ENCODE measurements around the gene CUL4A.
A peak's percentile ranks its signal among the peaks of the same experiment; 100 is the strongest.
"Not testable (repeated sequence)": the region's sequence is repeated elsewhere in the genome, so short reads cannot be mapped to it uniquely, and the experiment has no call there.

Gene CUL4A

DNA sequence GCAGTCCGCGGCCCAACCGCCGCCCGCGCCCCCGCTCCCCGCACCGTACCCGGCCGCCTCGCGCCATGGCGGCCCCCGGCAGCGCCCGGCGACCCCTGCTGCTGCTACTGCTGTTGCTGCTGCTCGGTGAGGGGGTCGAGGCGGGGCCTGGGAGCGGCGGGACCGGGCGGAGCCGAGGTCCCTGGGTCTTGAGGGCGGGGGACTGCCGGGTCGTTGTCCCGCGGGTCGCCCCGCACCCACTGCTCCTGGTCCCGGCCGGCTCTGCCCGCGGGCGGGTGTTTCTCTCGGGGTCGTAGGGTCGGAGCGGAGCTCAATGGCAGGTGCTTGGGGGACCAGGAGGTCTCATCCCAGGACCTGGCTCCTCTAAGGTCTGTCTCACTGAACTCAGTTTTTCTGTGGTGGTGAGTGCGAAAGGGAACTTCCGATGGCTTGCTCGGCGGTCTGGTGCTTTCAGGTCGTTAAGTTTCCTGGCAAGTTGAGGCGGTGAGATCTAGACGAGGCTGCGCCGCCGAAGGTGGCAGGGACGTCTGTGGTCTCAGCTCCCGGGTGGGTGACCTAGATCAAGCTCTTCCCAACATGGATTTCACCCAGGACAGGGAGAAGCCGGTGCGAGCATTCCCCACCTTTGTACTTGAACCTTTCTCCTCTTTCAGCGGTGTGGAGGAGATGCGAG, 88.1 kb downstream of the CUL4A start:
- Mint-ChIP-seq H3K9me3 (no peaks in the 10 kb centered on the region), H3K27ac (peak overlapping the region; percentile 100)

DNA sequence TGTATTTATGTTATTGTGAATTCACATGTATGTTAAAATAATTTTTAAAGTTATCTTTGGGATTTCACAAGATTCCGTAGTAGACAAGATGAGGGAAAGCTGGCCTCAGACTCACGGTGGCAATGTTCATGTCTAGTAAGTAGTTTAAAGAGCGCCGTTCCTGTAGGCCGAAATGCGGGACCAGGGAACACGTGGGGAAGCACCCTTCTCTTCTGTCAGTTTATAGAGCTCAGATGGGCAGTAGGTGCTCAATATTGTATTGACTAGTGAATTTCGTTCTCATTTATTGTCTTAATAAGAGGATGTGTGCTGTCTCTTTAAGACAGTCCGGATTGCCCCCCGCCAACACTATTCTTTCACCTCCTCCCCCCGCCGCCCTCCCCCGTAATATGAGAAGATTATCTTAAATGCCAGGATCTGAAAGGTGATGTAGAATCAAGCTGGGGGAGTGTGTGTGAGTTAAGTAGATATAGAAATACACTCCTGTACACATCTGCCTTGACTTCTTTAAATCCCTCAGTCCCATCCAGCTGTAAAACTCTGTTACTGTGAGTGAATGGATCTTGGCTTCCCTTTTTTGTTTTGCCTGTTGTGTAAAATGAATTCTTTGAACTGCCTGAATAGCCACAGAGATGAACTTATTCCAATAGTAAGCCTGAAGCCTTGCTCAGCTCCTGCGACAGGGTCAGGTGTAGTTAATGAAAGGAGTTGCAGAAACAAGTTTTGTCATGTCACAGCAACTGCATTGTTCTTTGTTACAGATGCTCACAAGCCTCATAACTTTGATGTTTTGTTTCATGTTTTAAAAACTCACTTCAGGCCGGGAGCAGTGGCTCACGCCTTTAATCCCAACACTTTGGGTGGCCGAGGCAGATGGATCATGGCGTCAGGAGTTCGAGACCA, 88.9 kb downstream of the CUL4A start:
- DNase-seq (ENCODE audit: low spot score in 2 of 2) = peak in 1 of 2 donors; percentile 50
- Mint-ChIP-seq H3K36me3 (peaks cover 52% of the 10 kb centered on the region), H3K9me3 (no peaks in the 10 kb centered on the region), H3K4me1 (peaks cover 31% of the 10 kb centered on the region), H3K4me3 (peak overlapping the region; percentile 88), H3K27ac (peak overlapping the region; percentile 100)
- ATAC-seq = no peak

More for the DNA sequence above, 88.1 kb downstream of the CUL4A start:
- ATAC-seq (peak; percentile 83), DNase-seq (ENCODE audit: low spot score in 2 of 2) (peak; percentile 50 to 79)
- Mint-ChIP-seq H3K4me3 (peak overlapping the region; percentile 88), H3K36me3 (peaks cover 52% of the 10 kb centered on the region), H3K4me1 (peaks cover 26% of the 10 kb centered on the region)

DNA sequence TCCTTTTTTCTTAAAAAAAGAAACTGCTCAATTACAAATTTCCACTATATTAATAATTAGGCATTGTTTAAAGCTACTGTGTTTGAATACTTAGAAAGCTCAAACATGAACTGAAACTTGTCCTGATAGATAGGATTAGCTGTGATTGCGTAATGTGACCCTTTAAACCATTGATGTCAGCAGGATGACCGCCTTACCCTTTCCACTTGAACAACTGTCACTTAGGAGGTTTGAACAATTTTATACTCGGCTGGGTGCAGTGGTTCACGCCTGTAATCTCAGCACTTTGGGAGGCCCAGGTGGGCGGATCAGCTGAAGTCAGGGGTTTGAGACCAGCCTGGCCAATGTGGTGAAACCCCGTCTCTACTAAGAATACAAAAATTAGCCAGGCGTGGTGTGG, 90.5 kb downstream of the CUL4A start:
- Mint-ChIP-seq H3K27ac (no peak overlapping the region), H3K36me3 (peaks cover 52% of the 10 kb centered on the region), H3K4me3 (no peak overlapping the region), H3K4me1 (peaks cover 40% of the 10 kb centered on the region), H3K9me3 (no peaks in the 10 kb centered on the region)
- ATAC-seq (no peak), DNase-seq (ENCODE audit: low spot score in 2 of 2) (no peak)

DNA sequence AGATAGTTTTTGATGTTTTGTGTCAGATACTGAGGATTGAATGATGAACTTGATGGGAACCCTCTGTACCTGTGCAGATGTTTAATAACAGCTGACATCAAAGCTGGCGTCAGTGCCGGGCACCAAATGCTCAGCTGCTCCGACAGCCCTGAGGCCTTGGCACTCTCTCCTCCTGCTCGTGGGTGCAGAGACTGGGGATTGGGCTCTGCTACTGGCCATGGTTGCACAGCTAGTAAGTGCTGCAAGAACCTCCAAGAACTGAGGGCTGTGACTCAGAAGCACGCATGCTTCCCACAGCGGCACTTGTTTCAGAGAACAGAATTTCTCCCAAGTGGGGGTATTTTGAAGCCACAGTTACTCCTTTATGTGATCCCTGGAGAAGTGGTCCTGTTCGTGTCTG, 93.6 kb downstream of the CUL4A start:
- H3K4me3 Mint-ChIP-seq = no peak overlapping the region
- no peak overlapping the region for H3K27ac Mint-ChIP-seq
- ATAC-seq (no peak), DNase-seq (ENCODE audit: low spot score in 2 of 2) (no peak)
- H3K9me3 Mint-ChIP-seq = no peaks in the 10 kb centered on the region
- H3K4me1 Mint-ChIP-seq = peaks cover 34% of the 10 kb centered on the region
- H3K36me3 Mint-ChIP-seq = peaks cover 50% of the 10 kb centered on the region

DNA sequence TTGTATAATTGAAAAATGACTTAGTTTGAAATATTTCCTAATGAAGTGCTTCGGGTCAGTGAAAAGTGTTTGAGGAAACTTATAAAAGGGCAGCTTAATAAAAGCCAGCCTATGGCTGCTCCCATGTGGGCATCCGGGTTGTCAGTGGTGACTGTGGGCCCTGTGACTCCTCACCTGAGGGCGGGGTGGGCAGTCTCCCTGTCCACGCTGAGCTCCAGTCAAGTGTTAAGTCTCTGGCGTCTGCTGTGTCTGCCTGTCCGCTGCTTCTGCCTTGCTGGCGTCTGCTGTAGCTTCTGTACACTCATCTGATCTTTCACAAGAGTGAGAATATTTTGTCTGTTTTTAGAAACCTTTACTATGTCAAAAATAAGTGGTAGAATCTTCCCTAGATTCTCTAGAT, 94.7 kb downstream of the CUL4A start:
- peak overlapping the region; percentile 51 for H3K27ac Mint-ChIP-seq
- H3K4me3 Mint-ChIP-seq = no peak overlapping the region
- peaks cover 53% of the 10 kb centered on the region for H3K36me3 Mint-ChIP-seq
- DNase-seq (ENCODE audit: low spot score in 2 of 2) (no peak), ATAC-seq (no peak)
- H3K9me3 Mint-ChIP-seq = no peaks in the 10 kb centered on the region
- H3K4me1 Mint-ChIP-seq = peaks cover 24% of the 10 kb centered on the region

DNA sequence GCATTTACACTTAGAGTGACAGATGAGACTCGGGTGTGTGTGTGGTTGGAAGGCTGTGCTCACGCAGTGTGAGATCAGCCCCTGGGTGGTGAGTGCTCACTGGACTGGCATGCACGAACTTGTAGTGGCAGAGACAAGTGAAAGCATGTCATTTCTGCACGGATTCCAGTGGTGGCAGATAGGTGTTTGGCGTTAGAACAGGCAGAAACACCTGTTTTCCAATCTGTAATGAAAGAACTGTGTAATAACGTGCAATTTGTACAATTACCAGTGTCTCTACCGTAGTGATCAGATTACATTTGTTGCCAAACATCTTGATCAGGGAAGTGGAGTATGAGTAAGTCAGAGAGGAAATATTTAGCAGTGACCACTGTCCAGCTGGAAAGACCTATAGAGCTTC, 95.8 kb downstream of the CUL4A start:
- no peak for DNase-seq (ENCODE audit: low spot score in 2 of 2)

DNA sequence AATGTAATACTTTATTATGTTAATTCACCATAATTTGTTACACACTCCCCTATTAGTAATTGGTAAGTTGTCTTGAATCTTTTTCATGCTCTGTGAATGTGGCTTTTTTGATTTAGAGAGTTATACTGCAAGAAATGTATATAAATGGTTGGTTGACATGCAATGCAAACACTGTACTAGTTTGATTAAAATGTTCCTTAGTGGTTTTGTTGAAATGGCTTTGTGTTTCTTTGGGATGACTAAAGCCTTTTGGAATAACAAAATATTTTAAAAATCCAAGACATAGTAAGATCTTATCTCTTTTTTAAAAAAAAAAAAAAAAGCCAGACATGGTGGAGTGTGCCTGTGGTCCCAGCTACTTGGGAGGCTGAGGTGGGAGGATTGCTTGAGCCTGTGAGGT, 98.1 kb downstream of the CUL4A start:
- Mint-ChIP-seq H3K9me3 (no peaks in the 10 kb centered on the region), H3K4me1 (peaks cover 24% of the 10 kb centered on the region), H3K36me3 (peaks cover 64% of the 10 kb centered on the region), H3K4me3 (no peak overlapping the region), H3K27ac (no peak overlapping the region)
- DNase-seq (ENCODE audit: low spot score in 2 of 2) (no peak), ATAC-seq (no peak)

More for the DNA sequence above, 95.8 kb downstream of the CUL4A start:
- Mint-ChIP-seq H3K36me3 (peaks cover 59% of the 10 kb centered on the region), H3K27ac (peak overlapping the region; percentile 51), H3K4me1 (peaks cover 24% of the 10 kb centered on the region), H3K9me3 (no peaks in the 10 kb centered on the region), H3K4me3 (no peak overlapping the region)
- no peak for ATAC-seq

DNA sequence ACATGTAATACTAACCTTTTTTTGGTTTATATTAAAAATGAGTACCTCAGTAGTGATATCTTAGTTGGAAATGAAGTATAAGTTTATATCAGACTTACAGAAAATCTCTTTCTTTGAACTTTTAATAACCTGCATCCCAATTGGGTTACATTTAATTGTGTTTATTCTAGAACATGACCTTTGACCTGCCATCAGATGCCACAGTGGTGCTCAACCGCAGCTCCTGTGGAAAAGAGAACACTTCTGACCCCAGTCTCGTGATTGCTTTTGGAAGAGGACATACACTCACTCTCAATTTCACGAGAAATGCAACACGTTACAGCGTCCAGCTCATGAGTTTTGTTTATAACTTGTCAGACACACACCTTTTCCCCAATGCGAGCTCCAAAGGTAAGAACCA, 100.1 kb downstream of the CUL4A start:
- no peaks in the 10 kb centered on the region for H3K9me3 Mint-ChIP-seq
- no peak for DNase-seq (ENCODE audit: low spot score in 2 of 2)
- H3K4me3 Mint-ChIP-seq = no peak overlapping the region
- H3K27ac Mint-ChIP-seq = no peak overlapping the region
- ATAC-seq = no peak
- peaks cover 24% of the 10 kb centered on the region for H3K4me1 Mint-ChIP-seq
- H3K36me3 Mint-ChIP-seq = peaks cover 76% of the 10 kb centered on the region

DNA sequence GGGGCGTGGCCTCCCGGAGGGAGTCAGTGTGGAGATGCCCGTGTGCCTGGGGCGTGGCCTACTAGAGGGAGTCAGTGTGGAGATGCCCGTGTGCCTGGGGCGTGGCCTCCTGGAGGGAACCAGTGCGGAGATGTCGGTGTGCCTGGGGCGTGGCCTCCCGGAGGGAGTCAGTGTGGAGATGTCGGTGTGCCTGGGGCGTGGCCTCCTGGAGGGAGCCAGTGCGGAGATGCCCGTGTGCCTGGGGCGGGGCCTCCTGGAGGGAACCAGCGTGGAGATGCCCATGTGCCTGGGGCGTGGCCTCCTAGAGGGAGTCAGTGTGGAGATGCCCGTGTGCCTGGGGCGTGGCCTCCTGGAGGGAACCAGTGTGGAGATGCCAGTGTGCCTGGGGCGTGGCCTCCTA, 104.7 kb downstream of the CUL4A start:
- peaks cover 17% of the 10 kb centered on the region for H3K4me1 Mint-ChIP-seq
- H3K9me3 Mint-ChIP-seq; H3K4me3 Mint-ChIP-seq; DNase-seq (ENCODE audit: low spot score in 2 of 2); ATAC-seq; H3K27ac Mint-ChIP-seq: not testable (repeated sequence)
- peaks cover 86% of the 10 kb centered on the region for H3K36me3 Mint-ChIP-seq

DNA sequence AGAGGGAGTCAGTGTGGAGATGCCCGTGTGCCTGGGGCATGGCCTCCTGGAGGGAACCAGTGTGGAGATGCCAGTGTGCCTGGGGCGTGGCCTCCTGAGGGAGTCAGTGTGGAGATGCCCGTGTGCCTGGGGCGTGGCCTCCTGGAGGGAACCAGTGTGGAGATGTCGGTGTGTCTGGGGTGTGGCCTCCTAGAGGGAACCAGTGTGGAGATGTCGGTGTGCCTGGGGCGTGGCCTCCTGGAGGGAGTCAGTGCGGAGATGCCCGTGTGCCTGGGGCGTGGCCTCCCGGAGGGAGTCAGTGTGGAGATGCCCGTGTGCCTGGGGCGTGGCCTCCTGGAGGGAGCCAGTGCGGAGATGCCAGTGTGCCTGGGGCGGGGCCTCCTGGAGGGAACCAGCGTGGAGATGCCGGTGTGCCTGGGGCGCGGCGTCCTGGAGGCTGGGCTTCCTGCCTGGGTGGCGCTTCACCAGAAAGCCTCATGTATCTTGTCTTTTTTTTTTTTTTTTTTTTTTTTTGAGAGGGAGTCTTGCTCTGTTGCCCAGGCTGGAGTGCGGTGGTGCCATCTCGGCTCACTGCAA, 105.6 kb downstream of the CUL4A start:
- ATAC-seq; H3K9me3 Mint-ChIP-seq; H3K4me3 Mint-ChIP-seq; DNase-seq (ENCODE audit: low spot score in 2 of 2): not testable (repeated sequence)
- H3K27ac Mint-ChIP-seq = peak overlapping the region; percentile 64
- H3K36me3 Mint-ChIP-seq = peaks cover 83% of the 10 kb centered on the region
- H3K4me1 Mint-ChIP-seq = peaks cover 17% of the 10 kb centered on the region

DNA sequence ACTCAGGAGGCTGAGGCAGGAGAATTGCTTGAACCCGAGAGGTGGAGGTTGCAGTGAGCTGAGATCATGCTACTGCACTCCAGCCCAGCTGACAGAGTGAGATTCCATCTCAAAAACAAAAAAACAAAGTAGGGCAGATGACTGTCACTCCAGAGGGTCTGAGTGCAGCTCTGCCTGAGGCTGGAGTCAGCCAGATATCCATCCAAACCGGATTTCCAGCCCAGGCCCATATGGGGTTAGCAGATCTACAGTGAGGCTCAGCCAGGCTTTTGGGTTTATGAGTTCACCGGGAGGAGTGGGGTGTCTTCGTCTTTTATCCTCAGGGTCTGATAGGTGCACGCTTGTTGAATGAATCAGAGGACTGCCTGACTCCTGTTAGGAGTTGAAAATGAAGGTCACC, 106.6 kb downstream of the CUL4A start:
- Mint-ChIP-seq H3K27ac (no peak overlapping the region), H3K4me3 (no peak overlapping the region), H3K36me3 (peaks cover 83% of the 10 kb centered on the region), H3K9me3 (no peaks in the 10 kb centered on the region), H3K4me1 (peaks cover 17% of the 10 kb centered on the region)
- DNase-seq (ENCODE audit: low spot score in 2 of 2) (no peak), ATAC-seq (no peak)

Data from stimulated activated effector memory CD8-positive, alpha-beta T cell treated with anti-CD3 and anti-CD28 coated beads, Interleukin-12 subunit alpha, Interleukin-12 subunit beta, amount 100 ng/mL, for 72 hours (primary cell).